Breast epithelium (tissue), 3 donors: ENCODE measurements around the gene SLC16A8.

ENCODE experiments used
- POLR2A ChIP-seq: fragments of 450-650 bp; IDR thresholded peaks from one replicate; pipeline ENCODE4 v1.6.1; 2016; ENCODE audit warnings: antibody characterized with exemption, mild to moderate bottlenecking, moderate library complexity
- TF ChIP-seq, protein P1 (sequence below), 3 donors: fragments of 450-650 bp; IDR thresholded peaks; one replicate each; pipeline ENCODE4 v1.5.1; 2016 to 2017; ENCODE audit warnings: antibody characterized with exemption in 3 of 3, mild to moderate bottlenecking in 3 of 3, moderate library complexity in 3 of 3

GRCh38 chr22:38085056-38085455 lies 1.1 kb upstream of the SLC16A8 start:
- TF ChIP-seq, protein P1, sequence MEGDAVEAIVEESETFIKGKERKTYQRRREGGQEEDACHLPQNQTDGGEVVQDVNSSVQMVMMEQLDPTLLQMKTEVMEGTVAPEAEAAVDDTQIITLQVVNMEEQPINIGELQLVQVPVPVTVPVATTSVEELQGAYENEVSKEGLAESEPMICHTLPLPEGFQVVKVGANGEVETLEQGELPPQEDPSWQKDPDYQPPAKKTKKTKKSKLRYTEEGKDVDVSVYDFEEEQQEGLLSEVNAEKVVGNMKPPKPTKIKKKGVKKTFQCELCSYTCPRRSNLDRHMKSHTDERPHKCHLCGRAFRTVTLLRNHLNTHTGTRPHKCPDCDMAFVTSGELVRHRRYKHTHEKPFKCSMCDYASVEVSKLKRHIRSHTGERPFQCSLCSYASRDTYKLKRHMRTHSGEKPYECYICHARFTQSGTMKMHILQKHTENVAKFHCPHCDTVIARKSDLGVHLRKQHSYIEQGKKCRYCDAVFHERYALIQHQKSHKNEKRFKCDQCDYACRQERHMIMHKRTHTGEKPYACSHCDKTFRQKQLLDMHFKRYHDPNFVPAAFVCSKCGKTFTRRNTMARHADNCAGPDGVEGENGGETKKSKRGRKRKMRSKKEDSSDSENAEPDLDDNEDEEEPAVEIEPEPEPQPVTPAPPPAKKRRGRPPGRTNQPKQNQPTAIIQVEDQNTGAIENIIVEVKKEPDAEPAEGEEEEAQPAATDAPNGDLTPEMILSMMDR (IDR thresholded peaks at IDR 0.05) = no peak
- no peak for TF ChIP-seq POLR2A
